ENCODE measurements around the gene ADAP1.

DNA sequence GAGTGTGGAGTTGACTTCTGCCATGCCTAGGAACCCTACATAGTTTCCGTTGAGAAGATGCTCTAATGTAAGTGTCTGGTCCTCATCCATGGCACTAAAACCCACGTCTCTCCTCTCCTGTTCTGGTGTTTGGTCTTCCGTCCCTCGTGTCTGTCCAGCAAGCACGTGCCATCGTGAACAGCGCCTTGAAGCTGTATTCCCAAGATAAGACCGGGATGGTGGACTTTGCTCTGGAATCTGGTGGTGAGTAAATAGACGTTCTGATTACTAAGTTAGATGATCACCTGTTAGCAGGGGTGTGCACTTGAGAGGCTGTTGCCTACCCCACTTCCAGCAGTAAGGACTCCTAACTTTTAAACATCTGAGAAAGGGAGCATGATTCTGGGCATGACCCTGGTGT lies 93.3 kb downstream of the ADAP1 start:
- no peak for TF ChIP-seq EZH2 (IDR thresholded peaks at IDR 0.05; ENCODE audit: borderline replicate concordance, low read length)
- TF ChIP-seq, protein P1, sequence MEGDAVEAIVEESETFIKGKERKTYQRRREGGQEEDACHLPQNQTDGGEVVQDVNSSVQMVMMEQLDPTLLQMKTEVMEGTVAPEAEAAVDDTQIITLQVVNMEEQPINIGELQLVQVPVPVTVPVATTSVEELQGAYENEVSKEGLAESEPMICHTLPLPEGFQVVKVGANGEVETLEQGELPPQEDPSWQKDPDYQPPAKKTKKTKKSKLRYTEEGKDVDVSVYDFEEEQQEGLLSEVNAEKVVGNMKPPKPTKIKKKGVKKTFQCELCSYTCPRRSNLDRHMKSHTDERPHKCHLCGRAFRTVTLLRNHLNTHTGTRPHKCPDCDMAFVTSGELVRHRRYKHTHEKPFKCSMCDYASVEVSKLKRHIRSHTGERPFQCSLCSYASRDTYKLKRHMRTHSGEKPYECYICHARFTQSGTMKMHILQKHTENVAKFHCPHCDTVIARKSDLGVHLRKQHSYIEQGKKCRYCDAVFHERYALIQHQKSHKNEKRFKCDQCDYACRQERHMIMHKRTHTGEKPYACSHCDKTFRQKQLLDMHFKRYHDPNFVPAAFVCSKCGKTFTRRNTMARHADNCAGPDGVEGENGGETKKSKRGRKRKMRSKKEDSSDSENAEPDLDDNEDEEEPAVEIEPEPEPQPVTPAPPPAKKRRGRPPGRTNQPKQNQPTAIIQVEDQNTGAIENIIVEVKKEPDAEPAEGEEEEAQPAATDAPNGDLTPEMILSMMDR (conservative IDR thresholded peaks at IDR 0.05 in 1 of 2, IDR thresholded peaks at IDR 0.05 in 1 of 2; ENCODE audit: extremely low read depth in 1 of 2, insufficient read depth in 1 of 2, low read depth in 1 of 2, low read length in 2 of 2) = no peak
